NCI-H524 (cell line): Measurements from ENCODE around the gene NACC2.
"Not testable (repeated sequence)": the region's sequence is repeated elsewhere in the genome, so short reads cannot be mapped to it uniquely, and the experiment has no call there.

Experiments used
- DNase-seq, 2 experiments: peaks; one replicate each; lab custom pipeline; 2025; lab: John Stamatoyannopoulos, UW

Gene NACC2

GRCh38 chr9:136110082-136111061 is 15.3 kb upstream of the NACC2 start:
- DNase-seq: peak in 1 of 2 experiments; percentile 29

- DNase-seq: peak; percentile 89 to 97
These were observed 14.4 kb upstream of the NACC2 start for GRCh38 chr9:136109351-136110081.

GRCh38 chr9:136108648-136109266 is 13.7 kb upstream of the NACC2 start:
- DNase-seq: no peak

GRCh38 chr9:136107953-136108647 is 13.0 kb upstream of the NACC2 start:
- peak; percentile 93 to 95 for DNase-seq

GRCh38 chr9:136107155-136107952 is 12.3 kb upstream of the NACC2 start:
- DNase-seq: peak; percentile 74 to 80

GRCh38 chr9:136105398-136106135 is 10.5 kb upstream of the NACC2 start:
- peak; percentile 45 to 61 for DNase-seq

GRCh38 chr9:136104916-136105315 is 9.8 kb upstream of the NACC2 start:
- no peak for DNase-seq

- peak in 1 of 2 experiments; percentile 27 for DNase-seq
These were observed 9.4 kb upstream of the NACC2 start for GRCh38 chr9:136104488-136104800.

GRCh38 chr9:136103651-136104487 is 8.8 kb upstream of the NACC2 start:
- DNase-seq: no peak

- not testable (repeated sequence) for DNase-seq
These were observed 6.6 kb upstream of the NACC2 start for GRCh38 chr9:136101615-136102074.

- DNase-seq: no peak
These were observed 5.9 kb upstream of the NACC2 start for GRCh38 chr9:136100700-136101614.

- DNase-seq: no peak
These were observed 4.5 kb upstream of the NACC2 start for GRCh38 chr9:136099542-136099941.

- no peak for DNase-seq
These were observed 3.8 kb upstream of the NACC2 start for GRCh38 chr9:136098844-136099243.

GRCh38 chr9:136098210-136098609 is 3.1 kb upstream of the NACC2 start:
- DNase-seq: no peak

- DNase-seq: no peak
These were observed 1.5 kb upstream of the NACC2 start for GRCh38 chr9:136096505-136097001.

- DNase-seq: no peak
These were observed 851 bp downstream of the NACC2 start for GRCh38 chr9:136093995-136094881.

- no peak for DNase-seq
These were observed 1.6 kb downstream of the NACC2 start for GRCh38 chr9:136093346-136093986.
